Dendritic cell treated with granulocyte-macrophage colony-stimulating factor and Interleukin-4, amounts not matched to agents 40 ng/mL and 50 ng/mL, for 4 days (primary cell): ENCODE data around the gene OR10G3.
"Not testable (repeated sequence)": the region's sequence is repeated elsewhere in the genome, so short reads cannot be mapped to it uniquely, and the experiment has no call there.

Source experiments
- H3K27ac Mint-ChIP-seq: one replicate; pipeline ENCODE4 v1.8.0; 2022; ENCODE audit warnings: mild to moderate bottlenecking, mixed read lengths
- H3K27me3 Mint-ChIP-seq: one replicate; pipeline ENCODE4 v1.8.0; 2022; ENCODE audit warnings: mild to moderate bottlenecking, mixed read lengths
- H3K36me3 Mint-ChIP-seq: one replicate; pipeline ENCODE4 v1.8.0; 2022; ENCODE audit warnings: low read depth, mixed read lengths
- H3K4me1 Mint-ChIP-seq: one replicate; pipeline ENCODE4 v1.8.0; 2022; ENCODE audit warnings: low read depth, mixed read lengths
- H3K4me3 Mint-ChIP-seq: one replicate; pipeline ENCODE4 v1.8.0; 2022; ENCODE audit warnings: mild to moderate bottlenecking, moderate library complexity, mixed read lengths
- H3K9me3 Mint-ChIP-seq: one replicate; pipeline ENCODE4 v1.8.0; 2022; ENCODE audit warnings: mixed read lengths
- intact Hi-C: fragments of 100-400 bp; cut with micrococcal nuclease; formaldehyde crosslinking; loops from one replicate; pipeline ENCODE4 v1.15.0; 2022

The OR10G3 gene

DNA sequence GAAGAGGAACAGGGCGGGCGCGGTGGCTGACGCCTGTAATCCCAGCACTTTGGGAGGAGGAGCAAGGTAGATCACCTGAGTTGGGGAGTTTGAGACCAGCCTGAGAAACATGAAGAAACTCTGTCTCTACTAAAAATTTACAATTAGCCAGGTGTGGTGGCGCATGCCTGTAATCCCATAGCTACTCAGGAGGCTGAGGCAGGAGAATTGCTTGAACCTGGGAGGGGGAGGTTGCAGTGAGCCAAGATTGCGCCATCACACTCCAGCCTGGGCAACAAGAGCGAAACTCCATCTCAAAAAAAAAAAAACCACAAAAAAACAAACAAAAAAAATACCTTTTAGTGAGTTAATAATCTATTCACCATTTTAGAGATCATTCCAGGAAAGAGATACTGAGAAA lies 35.3 kb downstream of the OR10G3 start:
- H3K27ac Mint-ChIP-seq, H3K36me3 Mint-ChIP-seq, H3K4me1 Mint-ChIP-seq, intact Hi-C loops, H3K9me3 Mint-ChIP-seq, H3K4me3 Mint-ChIP-seq, H3K27me3 Mint-ChIP-seq: not testable (repeated sequence)

GRCh38 chr14:21543963-21544362 lies 35.9 kb downstream of the OR10G3 start:
- intact Hi-C loops, result no loop called here
- Mint-ChIP-seq H3K4me3 (no peak overlapping the region), H3K27ac (no peak overlapping the region), H3K27me3 (peaks cover 14% of the 10 kb centered on the region), H3K4me1 (peaks cover 6% of the 10 kb centered on the region), H3K36me3 (no peaks in the 10 kb centered on the region), H3K9me3 (no peaks in the 10 kb centered on the region)

DNA sequence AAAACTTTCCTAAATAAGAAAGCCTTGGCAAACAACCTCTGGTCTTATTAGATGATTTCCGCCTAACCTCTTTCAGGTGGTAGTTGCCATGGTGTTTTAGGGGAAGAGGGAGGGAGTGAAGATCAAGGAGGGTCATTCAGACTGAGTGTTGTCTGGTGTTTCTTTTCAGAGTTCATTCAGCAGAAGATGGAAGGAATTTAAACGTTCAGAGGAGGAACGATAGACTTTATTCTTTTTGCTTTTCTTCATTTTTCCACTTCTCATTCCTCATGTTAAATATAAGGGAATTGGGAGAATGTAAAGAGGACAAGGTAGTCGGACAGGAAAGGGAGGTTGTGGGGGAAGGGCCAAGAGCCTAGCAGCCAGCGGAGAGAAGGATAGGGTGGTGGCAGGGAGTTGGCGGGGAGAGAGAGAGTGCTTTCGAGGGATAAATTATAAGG lies 36.3 kb downstream of the OR10G3 start:
- Mint-ChIP-seq H3K4me3 (no peak overlapping the region), H3K9me3 (no peaks in the 10 kb centered on the region), H3K36me3 (no peaks in the 10 kb centered on the region), H3K27ac (no peak overlapping the region), H3K4me1 (peaks cover 6% of the 10 kb centered on the region), H3K27me3 (peaks cover 18% of the 10 kb centered on the region)
- intact Hi-C loops, result no loop called here

DNA sequence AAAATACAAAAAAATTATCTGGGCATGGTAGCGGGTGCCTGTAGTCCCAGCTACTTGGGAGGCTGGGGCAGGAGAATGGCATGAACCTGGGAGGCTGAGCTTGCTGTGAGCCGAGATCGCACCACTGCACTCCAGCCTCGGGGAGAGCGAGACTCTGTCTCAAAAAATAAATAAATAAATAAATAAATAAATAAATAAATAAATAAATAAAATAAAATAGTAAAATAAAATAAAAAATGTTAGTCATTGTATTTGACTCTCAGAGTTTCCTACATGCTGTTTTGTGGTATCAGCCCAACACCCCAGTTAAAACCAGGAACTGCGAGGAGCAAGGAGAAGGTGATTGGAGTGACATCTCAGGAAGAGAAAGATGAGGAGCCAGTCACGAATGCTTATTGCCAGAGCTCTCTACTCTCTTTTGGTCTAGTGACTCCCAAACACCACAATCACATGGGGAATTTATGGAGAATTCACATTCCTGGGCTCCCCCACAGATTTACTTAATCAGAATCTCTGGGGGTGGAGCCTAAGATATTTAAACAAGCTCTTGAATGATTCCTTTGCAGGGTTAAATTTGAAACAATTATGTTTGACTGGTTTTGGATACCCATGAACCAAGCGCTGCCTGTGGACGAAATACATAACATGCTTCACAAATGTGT lies 38.3 kb downstream of the OR10G3 start:
- intact Hi-C loops, result no loop called here
- Mint-ChIP-seq H3K9me3 (no peaks in the 10 kb centered on the region), H3K36me3 (no peaks in the 10 kb centered on the region), H3K4me3 (no peak overlapping the region), H3K27ac (no peak overlapping the region), H3K4me1 (peaks cover 12% of the 10 kb centered on the region), H3K27me3 (peaks cover 35% of the 10 kb centered on the region)

DNA sequence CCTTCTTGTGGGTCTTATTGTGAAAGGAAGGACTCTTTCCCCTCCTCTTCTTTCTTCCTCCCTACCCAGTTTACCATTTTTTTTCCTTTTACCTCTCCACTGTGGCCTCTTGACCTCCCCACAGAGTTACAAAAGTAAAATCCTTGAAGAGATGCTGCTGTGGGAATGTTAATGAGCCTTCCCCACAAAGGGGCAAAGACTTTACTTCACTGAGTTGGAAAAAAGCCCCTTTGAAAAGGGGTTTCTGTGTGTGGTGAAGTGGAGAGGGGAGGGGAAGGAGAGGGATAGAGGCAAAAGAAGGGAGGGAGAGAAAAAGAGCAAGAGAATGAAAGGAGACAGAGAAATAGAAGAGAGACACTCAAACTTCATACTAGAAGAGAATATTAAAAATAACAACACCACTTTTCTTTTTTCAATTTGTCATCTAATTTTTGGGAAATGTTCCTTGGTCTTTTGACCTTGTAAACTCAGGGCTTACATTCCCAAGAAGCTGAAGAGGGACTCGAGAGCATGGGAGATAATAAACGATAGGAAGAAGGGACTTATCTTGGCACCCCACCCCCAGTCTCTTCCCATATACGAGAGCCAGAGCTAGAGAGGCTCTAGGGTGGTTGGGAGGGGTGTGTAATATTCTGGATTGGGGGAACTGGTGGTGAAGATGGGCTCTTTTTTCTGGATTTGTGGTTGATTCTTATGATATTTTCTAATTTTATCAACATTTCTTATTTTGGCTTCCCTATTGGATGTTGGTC lies 40.5 kb downstream of the OR10G3 start:
- intact Hi-C loops, result no loop called here
- Mint-ChIP-seq H3K27ac (no peak overlapping the region), H3K36me3 (no peaks in the 10 kb centered on the region), H3K9me3 (no peaks in the 10 kb centered on the region), H3K4me1 (peaks cover 12% of the 10 kb centered on the region), H3K4me3 (no peak overlapping the region), H3K27me3 (peaks cover 56% of the 10 kb centered on the region)

DNA sequence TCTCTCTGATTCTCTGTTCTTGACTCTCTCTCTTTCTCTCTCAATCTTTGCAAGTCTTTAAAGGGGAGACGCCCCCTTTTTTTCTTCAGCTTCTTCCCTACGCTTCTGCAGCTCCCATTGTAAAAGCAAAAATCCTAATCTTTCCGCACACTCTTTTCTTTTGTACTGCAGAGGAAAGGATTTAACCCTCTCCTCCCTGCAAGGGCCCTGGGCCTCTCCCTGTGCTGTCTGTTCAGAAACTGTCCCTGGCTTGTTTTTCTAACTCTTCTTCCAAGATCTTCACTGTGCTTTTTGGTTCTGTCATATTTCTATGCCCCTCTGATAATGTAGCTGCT lies 42.8 kb downstream of the OR10G3 start:
- Mint-ChIP-seq H3K27me3 (peaks cover 58% of the 10 kb centered on the region), H3K9me3 (no peaks in the 10 kb centered on the region), H3K27ac (no peak overlapping the region), H3K36me3 (no peaks in the 10 kb centered on the region), H3K4me3 (no peak overlapping the region), H3K4me1 (peaks cover 6% of the 10 kb centered on the region)
- intact Hi-C loops, result no loop called here

DNA sequence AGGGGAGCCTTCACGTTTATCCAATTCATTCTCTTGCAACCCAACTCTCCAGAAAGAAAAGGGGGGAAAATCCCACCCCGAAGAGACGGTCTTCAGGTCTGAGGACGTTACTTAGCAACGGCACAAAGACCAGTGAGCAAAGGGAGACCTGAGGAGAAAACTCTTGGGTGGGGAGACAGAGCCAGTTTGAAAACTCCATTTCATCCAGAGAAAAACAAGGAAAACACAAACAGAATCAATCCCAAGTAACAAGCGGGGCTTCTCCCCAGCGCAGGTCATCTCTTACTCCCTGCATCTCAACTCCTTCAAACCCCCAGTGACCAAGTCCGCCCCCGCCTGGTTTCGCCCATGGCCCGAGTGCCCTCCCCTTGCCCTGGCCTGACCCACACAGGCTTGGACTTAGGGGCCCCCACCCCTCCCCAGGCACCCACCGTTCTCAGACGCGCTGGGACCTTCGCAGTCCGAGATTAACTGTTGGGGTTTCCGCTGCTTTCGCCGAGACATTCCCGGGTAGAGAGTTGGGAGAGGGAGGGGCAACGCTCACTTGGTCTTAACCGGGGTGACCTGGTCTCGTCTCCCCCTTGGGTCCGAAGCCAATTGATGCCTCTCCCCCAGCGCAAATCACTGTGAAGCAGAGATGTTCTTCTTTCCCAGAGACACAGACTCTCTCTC lies 43.3 kb downstream of the OR10G3 start:
- Mint-ChIP-seq H3K36me3 (no peaks in the 10 kb centered on the region), H3K4me3 (no peak overlapping the region), H3K4me1 (peaks cover 6% of the 10 kb centered on the region), H3K27me3 (peaks cover 60% of the 10 kb centered on the region), H3K9me3 (no peaks in the 10 kb centered on the region), H3K27ac (no peak overlapping the region)
- intact Hi-C loops, result no loop called here

GRCh38 chr14:21535545-21536417 lies 44.1 kb downstream of the OR10G3 start:
- H3K9me3 Mint-ChIP-seq, result no peaks in the 10 kb centered on the region
- no peaks in the 10 kb centered on the region for H3K36me3 Mint-ChIP-seq
- intact Hi-C loops, result no loop called here
- no peak overlapping the region for H3K27ac Mint-ChIP-seq
- no peak overlapping the region for H3K4me3 Mint-ChIP-seq
- peaks cover 60% of the 10 kb centered on the region for H3K27me3 Mint-ChIP-seq
- peaks cover 6% of the 10 kb centered on the region for H3K4me1 Mint-ChIP-seq

DNA sequence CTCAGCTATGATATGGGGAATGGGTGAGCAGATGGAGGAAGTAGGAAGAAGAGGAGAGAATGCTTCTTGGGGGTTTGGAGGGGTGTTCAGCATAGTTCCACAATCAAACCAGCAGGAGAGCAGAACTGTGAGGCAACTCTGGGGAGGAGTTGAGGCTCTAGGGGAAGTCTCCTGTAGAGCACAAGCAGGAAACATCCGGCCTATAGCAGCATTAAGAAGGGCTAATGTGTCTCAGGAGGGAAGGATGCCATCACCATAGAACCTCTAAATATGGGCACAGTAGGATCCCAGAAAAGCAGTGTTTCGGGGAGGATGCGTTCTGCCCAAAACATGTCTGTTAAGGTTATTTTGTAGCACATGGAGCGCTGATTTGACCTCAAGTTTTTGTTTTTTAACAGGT lies 45.3 kb downstream of the OR10G3 start:
- Mint-ChIP-seq H3K9me3 (no peaks in the 10 kb centered on the region), H3K4me1 (peaks cover 6% of the 10 kb centered on the region), H3K27me3 (peaks cover 62% of the 10 kb centered on the region), H3K4me3 (no peak overlapping the region), H3K36me3 (no peaks in the 10 kb centered on the region), H3K27ac (no peak overlapping the region)
- intact Hi-C loops, result no loop called here

DNA sequence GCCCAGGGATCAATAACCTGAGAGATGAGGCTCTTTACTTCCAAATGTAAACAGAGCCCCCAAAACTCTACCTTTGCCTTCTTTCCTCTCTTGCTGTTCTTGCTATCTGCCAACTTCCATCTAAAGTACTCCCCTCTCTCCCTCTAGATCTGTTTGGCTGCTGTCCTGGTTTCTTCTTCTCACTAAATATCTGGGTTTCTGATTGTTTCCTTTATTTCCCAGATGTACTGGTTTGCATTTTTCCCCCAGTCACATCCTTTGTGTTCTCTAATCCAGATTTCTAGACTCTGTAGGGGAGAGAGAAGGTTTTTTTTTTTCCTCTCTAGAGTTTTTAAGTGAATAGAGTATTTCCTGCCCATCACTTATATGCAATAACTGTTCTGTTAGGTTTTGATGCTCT lies 46.6 kb downstream of the OR10G3 start:
- Mint-ChIP-seq H3K4me3 (no peak overlapping the region), H3K36me3 (no peaks in the 10 kb centered on the region), H3K9me3 (no peaks in the 10 kb centered on the region), H3K27me3 (peaks cover 56% of the 10 kb centered on the region), H3K27ac (no peak overlapping the region), H3K4me1 (peaks cover 6% of the 10 kb centered on the region)
- intact Hi-C loops, result no loop called here

DNA sequence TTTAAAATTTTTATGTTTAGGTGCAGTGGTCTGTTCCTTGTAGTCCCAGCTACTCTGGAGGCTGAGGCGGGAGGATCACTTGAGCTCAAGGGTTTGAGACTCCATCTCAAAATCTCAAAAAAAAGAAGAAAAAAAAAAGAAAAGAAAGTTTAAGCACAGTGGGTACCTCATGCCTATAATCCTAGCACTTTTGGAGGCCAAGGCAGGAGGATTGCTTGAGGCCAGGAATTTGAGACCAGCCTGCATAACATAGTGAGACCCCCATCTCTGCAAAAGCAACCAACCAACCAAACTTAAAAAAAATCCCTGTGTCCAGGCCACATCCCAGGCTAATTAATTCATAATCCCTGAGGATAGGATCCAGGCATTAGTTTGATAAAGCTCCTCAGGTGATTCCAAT lies 50.4 kb downstream of the OR10G3 start:
- H3K4me3 Mint-ChIP-seq, result no peak overlapping the region
- peaks cover 17% of the 10 kb centered on the region for H3K4me1 Mint-ChIP-seq
- H3K9me3 Mint-ChIP-seq, result no peaks in the 10 kb centered on the region
- intact Hi-C loops, result no loop called here
- H3K27me3 Mint-ChIP-seq, result peaks cover 44% of the 10 kb centered on the region
- H3K36me3 Mint-ChIP-seq, result no peaks in the 10 kb centered on the region
- H3K27ac Mint-ChIP-seq, result no peak overlapping the region

DNA sequence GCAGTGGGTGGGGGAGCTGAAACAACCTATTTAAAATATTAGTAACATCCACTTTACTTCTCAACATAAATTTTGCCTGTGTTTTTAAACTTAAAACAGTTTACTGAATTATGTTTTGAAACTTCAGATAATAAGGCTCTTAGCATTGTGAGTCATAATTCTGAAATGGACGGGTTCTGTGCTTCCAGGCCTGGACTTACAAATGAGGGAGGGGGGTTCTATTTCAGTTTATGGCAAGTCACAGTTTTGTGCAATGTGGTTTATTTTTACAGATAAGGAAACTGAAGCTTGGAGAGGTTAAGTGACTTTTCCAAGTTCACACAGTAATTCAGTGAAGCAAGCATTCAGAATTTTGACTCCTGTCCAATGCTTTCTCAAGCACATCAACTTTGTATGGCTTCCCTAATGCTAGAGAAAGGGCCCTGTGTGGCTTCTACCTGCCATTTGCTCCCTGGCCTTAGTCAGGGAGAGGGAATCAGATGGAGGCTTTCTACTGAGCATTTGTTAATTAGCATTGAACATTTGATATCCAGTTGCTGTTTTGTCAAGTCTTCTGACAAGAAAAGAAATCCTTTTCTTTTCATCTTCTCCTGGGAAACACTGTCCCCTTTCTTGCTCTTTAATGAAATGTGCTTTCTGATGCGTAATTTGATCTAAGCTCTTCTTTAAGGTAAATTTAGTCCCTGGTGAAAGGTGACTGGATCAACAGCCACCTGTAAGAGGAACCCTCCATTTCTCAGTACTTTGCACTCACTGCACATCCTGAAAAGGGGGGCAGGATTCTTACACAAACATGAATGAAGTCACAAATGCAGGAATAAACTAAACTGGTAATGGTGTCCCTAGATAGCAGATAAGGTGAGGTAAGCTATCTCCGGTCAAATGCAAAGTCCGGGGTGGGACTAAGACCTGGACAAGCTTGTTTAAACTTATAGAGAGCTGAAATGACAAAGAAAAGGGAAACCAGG lies 51.2 kb downstream of the OR10G3 start:
- Mint-ChIP-seq H3K4me1 (peaks cover 17% of the 10 kb centered on the region), H3K9me3 (no peaks in the 10 kb centered on the region), H3K4me3 (no peak overlapping the region), H3K27ac (no peak overlapping the region), H3K27me3 (peaks cover 43% of the 10 kb centered on the region), H3K36me3 (no peaks in the 10 kb centered on the region)
- intact Hi-C loops, result no loop called here

GRCh38 chr14:21527318-21527679 lies 52.6 kb downstream of the OR10G3 start:
- H3K9me3 Mint-ChIP-seq, result no peaks in the 10 kb centered on the region
- no peak overlapping the region for H3K27ac Mint-ChIP-seq
- H3K36me3 Mint-ChIP-seq, result no peaks in the 10 kb centered on the region
- no peak overlapping the region for H3K4me3 Mint-ChIP-seq
- peaks cover 17% of the 10 kb centered on the region for H3K4me1 Mint-ChIP-seq
- peaks cover 52% of the 10 kb centered on the region for H3K27me3 Mint-ChIP-seq
- intact Hi-C loops, result no loop called here
